Liver (tissue), 9 donors: ENCODE measurements around the gene DOCK1. TPM values are rescaled to one million over a fixed set of nuclear protein-coding genes. Genes with fewer than 3 reads are reported as not detected.

Source experiments
- DNase-seq: peaks from one replicate; pipeline ENCODE4 v3.0.0-alpha.2; 2017; ENCODE audit warnings: low spot score
- H3K27ac ChIP-seq, 2 donors: one replicate each; pipeline ENCODE4 v1.7.0; 2013; ENCODE audit warnings: inconsistent platforms in 2 of 2, low read length in 2 of 2, control low read depth in 1 of 2, low read depth in 1 of 2, mild to moderate bottlenecking in 1 of 2
- H3K27me3 ChIP-seq, 4 donors: one replicate each; pipeline versions ENCODE4 v1.6.1 to v1.7.0; 2013; ENCODE audit warnings: low read length in 3 of 4, inconsistent platforms in 1 of 4, mild to moderate bottlenecking in 1 of 4, moderate library complexity in 1 of 4; ENCODE audit not compliant: control insufficient read depth in 4 of 4, insufficient read depth in 4 of 4
- H3K36me3 ChIP-seq, 4 donors: one replicate each; pipeline versions ENCODE4 v1.6.1 to v1.7.0; 2013; ENCODE audit warnings: low read length in 3 of 4, mild to moderate bottlenecking in 3 of 4, low read depth in 1 of 4, moderate library complexity in 1 of 4; ENCODE audit not compliant: control insufficient read depth in 4 of 4, insufficient read depth in 3 of 4
- H3K4me1 ChIP-seq, 4 donors: one replicate each; pipeline versions ENCODE4 v1.6.1 to v1.7.0; 2013; ENCODE audit warnings: low read length in 3 of 4, mild to moderate bottlenecking in 3 of 4, moderate library complexity in 1 of 4; ENCODE audit not compliant: control insufficient read depth in 4 of 4, insufficient read depth in 4 of 4
- H3K4me3 ChIP-seq, 3 donors: one replicate each; pipeline versions ENCODE4 v1.6.1 to v1.7.0; 2013; ENCODE audit warnings: low read length in 3 of 3, control low read depth in 1 of 3, low read depth in 1 of 3, mild to moderate bottlenecking in 1 of 3
- H3K9ac ChIP-seq, 2 donors: one replicate each; pipeline ENCODE4 v1.7.0; 2013; ENCODE audit warnings: low read length in 2 of 2, mild to moderate bottlenecking in 2 of 2, moderate library complexity in 2 of 2, control low read depth in 1 of 2, low read depth in 1 of 2
- H3K9me3 ChIP-seq, 4 donors: one replicate each; pipeline versions ENCODE4 v1.6.1 to v1.7.0; 2013; ENCODE audit warnings: low read length in 3 of 4; ENCODE audit not compliant: control insufficient read depth in 4 of 4
- ATF3 ChIP-seq: IDR thresholded peaks from 2 replicates; pipeline ENCODE4 v1.6.1; 2016; ENCODE audit warnings: antibody characterized with exemption
- CTCF ChIP-seq: fragments of 150-350 bp; IDR thresholded peaks from 2 replicates; pipeline ENCODE4 v1.5.1; 2017; ENCODE audit warnings: improper control_type of control experiment, low read depth, low read length; ENCODE audit not compliant: missing input control
- EGR1 ChIP-seq, 2 donors: IDR thresholded peaks; 2 replicates each; pipeline ENCODE4 v1.6.1; 2016 to 2018; ENCODE audit warnings: antibody characterized with exemption in 2 of 2, low read depth in 2 of 2
- FOXA1 ChIP-seq: IDR thresholded peaks from 2 replicates; pipeline ENCODE4 v1.6.1; 2016; ENCODE audit warnings: antibody characterized with exemption
- FOXA2 ChIP-seq: IDR thresholded peaks from 2 replicates; pipeline ENCODE4 v1.6.1; 2016; ENCODE audit warnings: antibody characterized with exemption
- GABPA ChIP-seq, 2 donors: IDR thresholded peaks in 1 of 2; conservative IDR thresholded peaks in 1 of 2; 2 replicates each; pipeline ENCODE4 v1.6.1; 2016; ENCODE audit warnings: antibody characterized with exemption in 2 of 2, mild to moderate bottlenecking in 1 of 2, moderate library complexity in 1 of 2
- HNF4A ChIP-seq, 2 donors: conservative IDR thresholded peaks; 2 replicates each; pipeline ENCODE4 v1.6.1; 2016; ENCODE audit warnings: antibody characterized with exemption in 2 of 2, mild to moderate bottlenecking in 2 of 2
- HNF4G ChIP-seq: IDR thresholded peaks from 2 replicates; pipeline ENCODE4 v1.6.1; 2016; ENCODE audit warnings: antibody characterized with exemption
- JUND ChIP-seq, 2 donors: IDR thresholded peaks; 2 replicates each; pipeline ENCODE4 v1.6.1; 2016; ENCODE audit warnings: antibody characterized with exemption in 2 of 2
- MAX ChIP-seq: IDR thresholded peaks from 2 replicates; pipeline ENCODE4 v1.6.1; 2016; ENCODE audit warnings: antibody characterized with exemption
- RAD21 ChIP-seq, 2 donors: IDR thresholded peaks; 2 replicates each; pipeline ENCODE4 v1.6.1; 2016; ENCODE audit warnings: antibody characterized with exemption in 2 of 2, mild to moderate bottlenecking in 2 of 2
- REST ChIP-seq: IDR thresholded peaks from 2 replicates; pipeline ENCODE4 v1.6.1; 2016; ENCODE audit warnings: antibody characterized with exemption, mild to moderate bottlenecking
- RXRA ChIP-seq, 2 donors: IDR thresholded peaks; 2 replicates each; pipeline ENCODE4 v1.6.1; 2017 to 2018; ENCODE audit warnings: antibody characterized with exemption in 2 of 2, mild to moderate bottlenecking in 1 of 2
- SP1 ChIP-seq: IDR thresholded peaks from 2 replicates; pipeline ENCODE4 v1.6.1; 2018; ENCODE audit warnings: antibody characterized with exemption, mild to moderate bottlenecking
- TAF1 ChIP-seq: conservative IDR thresholded peaks from 2 replicates; pipeline ENCODE4 v1.6.1; 2016; ENCODE audit warnings: antibody characterized with exemption, mild to moderate bottlenecking
- YY1 ChIP-seq: IDR thresholded peaks from 2 replicates; pipeline ENCODE4 v1.6.1; 2016; ENCODE audit warnings: antibody characterized with exemption, mild to moderate bottlenecking
- ZBTB33 ChIP-seq: IDR thresholded peaks from 2 replicates; pipeline ENCODE4 v1.6.1; 2016; ENCODE audit warnings: antibody characterized with exemption
- WGBS: extraction: QIAGEN DNeasy Blood & Tissue Kit; methylation state at CpG from one replicate; pipeline ENCODE4 v1.1.7; 2013; 5-methylcytosine and 5-hydroxymethylcytosine counted together
- polyA plus RNA-seq, 2 donors: library from polyadenylated mRNA; stranded (reverse) in 1 of 2; unstranded in 1 of 2; fragments of 200-250 nt in 1 of 2; fragments of >200 nt in 1 of 2; fragmentation: Nextera tagmentation in 1 of 2; extraction: Ambion mirVana in 1 of 2; gene quantifications; one replicate each; pipeline versions ENCODE4 v1.2.1 to v1.2.3, GENCODE V29; 2013 to 2015
- total RNA-seq, 2 donors: library from RNA; depleted of rRNA; stranded (reverse); fragments of >200 nt; gene quantifications; one replicate each; pipeline ENCODE4 v1.2.3, GENCODE V29; 2014
- donor health status: healthy.
- donor health status: healthy.
- donor health status: healthy.
- donor health status: healthy.
- donor health status: healthy.

DOCK1 gene
- total and polyA plus RNA-seq, 4 donors = 3.8 to 28.8 (median 9.1) TPM

GRCh38 chr10:126877390-126877789, 27.8 kb upstream of the DOCK1 start:
- no peak for TF ChIP-seq TAF1
- no peak for TF ChIP-seq HNF4G
- no peak for TF ChIP-seq ZBTB33
- no peak for TF ChIP-seq YY1
- TF ChIP-seq FOXA1 = no peak
- TF ChIP-seq SP1 = no peak
- no peak for TF ChIP-seq JUND (IDR thresholded peaks at IDR 0.05)
- TF ChIP-seq EGR1 (IDR thresholded peaks at IDR 0.05; ENCODE audit: low read depth in 2 of 2) = no peak
- TF ChIP-seq REST = no peak
- TF ChIP-seq RAD21 (IDR thresholded peaks at IDR 0.05) = no peak
- TF ChIP-seq GABPA (IDR thresholded peaks at IDR 0.05 in 1 of 2, conservative IDR thresholded peaks at IDR 0.05 in 1 of 2) = no peak
- TF ChIP-seq HNF4A (conservative IDR thresholded peaks at IDR 0.05) = no peak
- no peak for TF ChIP-seq CTCF
- no peak for TF ChIP-seq RXRA (IDR thresholded peaks at IDR 0.05)
- Histone ChIP-seq H3K9me3 (no peaks in the 10 kb centered on the region), H3K4me1 (no peaks in the 10 kb centered on the region), H3K27me3 (no peaks in the 10 kb centered on the region), H3K4me3 (no peak overlapping the region), H3K27ac (no peak overlapping the region), H3K9ac (no peak overlapping the region), H3K36me3 (no peaks in the 10 kb centered on the region)
- 55% methylated on average over 2 of the region's 2 CpGs for WGBS
- DNase-seq = no peak

- Histone ChIP-seq H3K27ac (no peak overlapping the region), H3K27me3 (no peaks in the 10 kb centered on the region), H3K9me3 (no peaks in the 10 kb centered on the region), H3K36me3 (no peaks in the 10 kb centered on the region), H3K9ac (no peak overlapping the region), H3K4me1 (no peaks in the 10 kb centered on the region), H3K4me3 (no peak overlapping the region)
- 88% methylated on average over 10 of the region's 10 CpGs for WGBS
- no peak for DNase-seq
- TF ChIP-seq EGR1 (IDR thresholded peaks at IDR 0.05; ENCODE audit: low read depth in 2 of 2) = no peak
- TF ChIP-seq HNF4G = no peak
- no peak for TF ChIP-seq RXRA (IDR thresholded peaks at IDR 0.05)
- TF ChIP-seq CTCF = no peak
- TF ChIP-seq MAX = no peak
- no peak for TF ChIP-seq FOXA1
- no peak for TF ChIP-seq JUND (IDR thresholded peaks at IDR 0.05)
- no peak for TF ChIP-seq RAD21 (IDR thresholded peaks at IDR 0.05)
- TF ChIP-seq YY1 = no peak
- TF ChIP-seq TAF1 = no peak
- TF ChIP-seq FOXA2 = no peak
- no peak for TF ChIP-seq REST
- no peak for TF ChIP-seq HNF4A (conservative IDR thresholded peaks at IDR 0.05)
- TF ChIP-seq ATF3 = no peak
Measured at GRCh38 chr10:126878594-126878993, 26.6 kb upstream of the DOCK1 start.
